ENCODE measurements around the gene MATR3.

MATR3 gene

GRCh38 chr5:139378101-139378825, 84.7 kb downstream of the MATR3 start:
- Mint-ChIP-seq H3K9me3 (no peaks in the 10 kb centered on the region), H3K36me3 (ENCODE audit: low read depth) (peaks cover 21% of the 10 kb centered on the region), H3K4me1 (peaks cover 11% of the 10 kb centered on the region), H3K27me3 (ENCODE audit: low read depth) (no peaks in the 10 kb centered on the region), H3K27ac (no peak overlapping the region), H3K4me3 (no peak overlapping the region)
- TF ChIP-seq CTCF (IDR thresholded peaks at IDR 0.05; ENCODE audit: unreplicated experiment in 3 of 3): no peak

DNA sequence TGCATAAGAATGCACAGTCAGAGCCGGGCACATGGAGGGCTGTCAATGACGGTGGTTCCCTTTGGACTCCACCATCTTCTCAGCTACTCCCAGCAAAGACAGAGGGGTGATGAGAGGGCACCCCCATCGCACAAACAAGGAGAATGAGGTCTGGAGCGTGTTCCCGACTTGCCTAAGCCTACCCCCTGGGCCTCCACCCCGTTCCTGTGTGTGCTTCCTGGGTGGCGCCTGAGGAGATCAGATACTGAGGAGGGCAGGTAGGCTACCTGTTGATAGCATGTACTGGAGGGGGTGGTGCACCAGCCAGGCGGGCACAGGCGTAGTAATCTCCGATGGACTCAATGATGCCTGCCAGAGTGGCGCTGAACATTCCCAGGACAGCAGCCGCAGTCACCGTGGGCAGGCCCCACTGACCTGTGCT, 85.4 kb downstream of the MATR3 start:
- no peak overlapping the region for H3K27ac Mint-ChIP-seq

GRCh38 chr5:139379626-139380449, 86.3 kb downstream of the MATR3 start:
- TF ChIP-seq CTCF (IDR thresholded peaks at IDR 0.05; ENCODE audit: unreplicated experiment in 3 of 3): no peak
- Mint-ChIP-seq H3K4me3 (no peak overlapping the region), H3K27ac (peak overlapping the region in 1 of 3 experiments; percentile 15), H3K27me3 (ENCODE audit: low read depth) (no peaks in the 10 kb centered on the region), H3K4me1 (peaks cover 12% of the 10 kb centered on the region), H3K36me3 (ENCODE audit: low read depth) (peaks cover 13% of the 10 kb centered on the region), H3K9me3 (no peaks in the 10 kb centered on the region)

More for the DNA sequence above, 85.4 kb downstream of the MATR3 start:
- H3K27me3 Mint-ChIP-seq (ENCODE audit: low read depth): no peaks in the 10 kb centered on the region
- no peaks in the 10 kb centered on the region for H3K9me3 Mint-ChIP-seq
- peaks cover 9% of the 10 kb centered on the region for H3K4me1 Mint-ChIP-seq
- no peak overlapping the region for H3K4me3 Mint-ChIP-seq
- no peak for TF ChIP-seq CTCF (IDR thresholded peaks at IDR 0.05; ENCODE audit: unreplicated experiment in 3 of 3)
- peaks cover 17% of the 10 kb centered on the region for H3K36me3 Mint-ChIP-seq (ENCODE audit: low read depth)
